Measurements from ENCODE around the gene GFY. TPM values are rescaled to one million over a fixed set of nuclear protein-coding genes. Genes with fewer than 3 reads are reported as not detected.

GFY gene
- total and polyA plus RNA-seq, 4 donors = not detected

DNA sequence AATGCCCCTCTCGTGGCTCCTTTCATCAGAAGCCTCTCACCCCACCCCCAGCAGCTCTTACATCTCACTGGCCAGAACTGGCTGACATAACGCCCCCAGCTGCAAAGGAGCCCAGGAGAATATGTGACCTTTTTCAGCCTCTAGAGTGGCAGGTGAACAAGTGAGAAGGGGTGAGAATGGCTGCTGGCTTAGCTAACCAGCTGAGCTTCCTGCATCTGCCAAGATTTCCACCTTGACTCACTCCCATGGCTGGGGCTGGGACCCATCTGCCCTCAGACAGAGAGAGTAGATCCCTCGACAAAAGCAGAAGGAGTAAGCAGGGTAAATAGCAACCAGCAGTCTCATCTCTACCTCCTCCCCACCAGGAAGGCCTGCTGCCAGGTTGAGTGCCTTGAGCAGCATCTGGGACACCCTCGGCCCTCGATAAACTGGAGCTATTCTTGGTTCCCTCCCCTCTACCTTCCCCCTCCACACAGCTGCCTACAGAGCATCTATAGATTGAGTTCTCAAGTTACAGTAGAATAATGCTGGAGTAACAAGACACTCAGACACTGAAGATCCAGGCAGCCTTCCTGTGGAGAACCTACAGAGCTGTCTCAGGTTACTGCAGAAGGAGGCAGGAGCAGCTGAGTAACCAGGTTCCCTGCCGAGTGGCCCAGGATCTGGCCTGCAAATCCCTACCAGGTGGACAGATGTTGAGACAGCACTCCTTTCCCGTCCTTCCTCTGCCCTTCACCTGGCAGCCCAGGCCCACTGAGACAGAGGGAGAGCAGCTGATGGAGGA is 21.6 kb upstream of the GFY start:
- 65 to 68% methylated on average over 7 of the region's 7 CpGs for WGBS, 2 donors
- H3K4me1 ChIP-seq (ENCODE audit: control insufficient read depth in 1 of 2, insufficient read depth in 2 of 2, low read length in 2 of 2) = no peaks in the 10 kb centered on the region
- intact Hi-C loops (cut with DNase I) = no loop called here
- ATAC-seq (ENCODE audit: low FRiP score) (no peak), DNase-seq (no peak)
- no peak overlapping the region for H3K4me3 ChIP-seq (ENCODE audit: low read length in 2 of 2)
- H3K27me3 ChIP-seq (ENCODE audit: control insufficient read depth in 1 of 2, insufficient read depth in 2 of 2, low read length in 1 of 2) = no peaks in the 10 kb centered on the region
- H3K27ac ChIP-seq (ENCODE audit: low read depth in 1 of 2, low read length in 2 of 2) = no peak overlapping the region
- H3K36me3 ChIP-seq (ENCODE audit: control insufficient read depth in 1 of 2, insufficient read depth in 2 of 2, low read length in 1 of 2) = no peaks in the 10 kb centered on the region
- H3K9me3 ChIP-seq (ENCODE audit: control insufficient read depth, low read length) = no peaks in the 10 kb centered on the region

DNA sequence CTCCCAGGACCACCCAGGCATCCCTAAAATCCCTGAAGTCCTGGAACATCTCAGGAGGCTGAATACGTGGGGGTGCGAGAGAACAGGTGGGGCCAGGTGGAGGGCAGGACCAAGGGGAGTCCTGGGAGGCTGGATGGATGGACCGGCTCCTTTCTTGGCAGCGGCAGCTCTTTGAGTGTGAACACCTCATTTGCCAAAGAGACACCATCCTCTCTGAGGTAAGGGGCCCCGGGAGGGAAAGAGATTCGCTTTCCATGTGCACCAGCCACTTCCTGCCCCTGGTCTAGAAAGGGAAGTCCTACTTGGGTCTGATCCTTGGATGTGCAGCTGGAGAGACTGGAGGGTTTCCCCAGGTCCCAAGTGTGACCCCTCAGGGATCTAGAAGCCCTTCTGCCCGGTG is 18.1 kb upstream of the GFY start:
- Histone ChIP-seq H3K27me3 (ENCODE audit: control insufficient read depth in 1 of 2, insufficient read depth in 2 of 2, low read length in 1 of 2) (no peaks in the 10 kb centered on the region), H3K36me3 (ENCODE audit: control insufficient read depth in 1 of 2, insufficient read depth in 2 of 2, low read length in 1 of 2) (no peaks in the 10 kb centered on the region), H3K27ac (ENCODE audit: low read depth in 1 of 2, low read length in 2 of 2) (no peak overlapping the region), H3K4me1 (ENCODE audit: control insufficient read depth in 1 of 2, insufficient read depth in 2 of 2, low read length in 2 of 2) (no peaks in the 10 kb centered on the region), H3K4me3 (ENCODE audit: low read length in 2 of 2) (no peak overlapping the region), H3K9me3 (ENCODE audit: control insufficient read depth, low read length) (no peaks in the 10 kb centered on the region)
- ATAC-seq (ENCODE audit: low FRiP score) (no peak), DNase-seq (no peak)
- WGBS, 2 donors = 72 to 83% methylated on average over 7 of the region's 7 CpGs
- intact Hi-C loops (cut with DNase I) = no loop called here

DNA sequence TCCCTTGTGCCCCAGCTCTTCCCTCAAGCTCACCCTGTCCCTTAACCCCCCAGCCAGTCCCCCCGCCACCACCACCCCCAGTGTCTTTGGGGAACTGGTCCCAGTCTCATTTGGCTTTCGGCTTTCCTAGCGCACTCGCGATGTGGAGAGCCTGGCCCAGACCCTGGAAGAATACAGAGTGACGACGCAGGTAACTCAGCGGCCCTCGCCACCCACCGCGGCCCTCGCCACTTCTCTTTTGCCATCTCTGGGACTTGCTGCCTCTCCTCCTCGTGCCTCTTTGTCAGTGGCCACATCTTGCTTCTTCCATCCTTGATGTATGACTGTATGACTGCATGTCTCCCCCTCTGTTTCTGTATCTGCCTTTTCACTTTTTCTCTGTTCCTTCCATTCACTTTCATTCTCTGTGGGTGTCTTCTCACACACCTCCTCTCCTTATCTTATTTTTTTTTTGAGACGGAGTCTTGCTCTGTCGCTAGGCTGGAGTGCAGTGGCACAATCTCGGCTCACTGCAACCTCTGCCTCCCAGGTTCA is 17.6 kb upstream of the GFY start:
- H3K27me3 ChIP-seq (ENCODE audit: control insufficient read depth in 1 of 2, insufficient read depth in 2 of 2, low read length in 1 of 2) = no peaks in the 10 kb centered on the region
- no peak overlapping the region for H3K4me3 ChIP-seq (ENCODE audit: low read length in 2 of 2)
- ATAC-seq (ENCODE audit: low FRiP score) = no peak
- H3K27ac ChIP-seq (ENCODE audit: low read depth in 1 of 2, low read length in 2 of 2) = no peak overlapping the region
- H3K36me3 ChIP-seq (ENCODE audit: control insufficient read depth in 1 of 2, insufficient read depth in 2 of 2, low read length in 1 of 2) = no peaks in the 10 kb centered on the region
- no peaks in the 10 kb centered on the region for H3K9me3 ChIP-seq (ENCODE audit: control insufficient read depth, low read length)
- no peaks in the 10 kb centered on the region for H3K4me1 ChIP-seq (ENCODE audit: control insufficient read depth in 1 of 2, insufficient read depth in 2 of 2, low read length in 2 of 2)
- 87 to 89% methylated on average over 14 to 16 of the region's 16 CpGs for WGBS, 2 donors
- DNase-seq = no peak
- intact Hi-C loops (cut with DNase I) = no loop called here

DNA sequence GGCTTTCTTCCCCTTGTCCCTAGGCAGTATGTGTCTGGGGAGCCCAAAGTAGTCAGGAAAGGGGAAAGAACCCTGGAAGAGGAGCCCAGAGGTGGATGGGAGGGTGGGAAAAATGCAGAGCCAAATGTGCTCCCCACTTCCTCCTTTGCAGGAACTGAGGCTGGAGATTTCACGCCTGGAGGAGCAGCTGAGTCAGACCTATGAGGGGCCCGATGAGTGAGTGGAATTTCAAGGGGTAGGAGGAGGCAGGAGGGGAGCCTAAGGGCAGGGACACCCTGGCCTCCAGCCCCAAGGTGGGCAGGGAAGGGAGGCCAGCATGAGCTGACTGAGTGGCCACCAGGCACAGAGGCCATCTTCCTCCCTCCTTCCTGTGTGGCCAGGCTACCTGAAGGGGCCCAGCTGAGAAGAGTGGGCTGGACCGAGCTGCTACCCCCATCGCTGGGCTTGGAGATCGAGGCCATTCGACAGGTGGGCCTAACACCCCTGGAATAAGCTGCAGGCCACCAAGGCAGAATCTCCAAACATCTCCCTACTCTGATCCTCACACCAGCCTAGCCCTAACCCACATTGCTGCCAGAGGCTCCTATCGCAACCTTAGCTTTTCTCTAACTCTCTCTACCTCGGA is 16.3 kb upstream of the GFY start:
- WGBS, 2 donors = 76 to 82% methylated on average over 8 of the region's 8 CpGs
- peak; percentile 17 for ATAC-seq (ENCODE audit: low FRiP score)
- no peak overlapping the region for H3K4me3 ChIP-seq (ENCODE audit: low read length in 2 of 2)
- no peaks in the 10 kb centered on the region for H3K27me3 ChIP-seq (ENCODE audit: control insufficient read depth in 1 of 2, insufficient read depth in 2 of 2, low read length in 1 of 2)
- no peak overlapping the region for H3K27ac ChIP-seq (ENCODE audit: low read depth in 1 of 2, low read length in 2 of 2)
- intact Hi-C loops (cut with DNase I) = no loop called here
- no peaks in the 10 kb centered on the region for H3K4me1 ChIP-seq (ENCODE audit: control insufficient read depth in 1 of 2, insufficient read depth in 2 of 2, low read length in 2 of 2)
- no peak for DNase-seq
- no peaks in the 10 kb centered on the region for H3K36me3 ChIP-seq (ENCODE audit: control insufficient read depth in 1 of 2, insufficient read depth in 2 of 2, low read length in 1 of 2)
- no peaks in the 10 kb centered on the region for H3K9me3 ChIP-seq (ENCODE audit: control insufficient read depth, low read length)

DNA sequence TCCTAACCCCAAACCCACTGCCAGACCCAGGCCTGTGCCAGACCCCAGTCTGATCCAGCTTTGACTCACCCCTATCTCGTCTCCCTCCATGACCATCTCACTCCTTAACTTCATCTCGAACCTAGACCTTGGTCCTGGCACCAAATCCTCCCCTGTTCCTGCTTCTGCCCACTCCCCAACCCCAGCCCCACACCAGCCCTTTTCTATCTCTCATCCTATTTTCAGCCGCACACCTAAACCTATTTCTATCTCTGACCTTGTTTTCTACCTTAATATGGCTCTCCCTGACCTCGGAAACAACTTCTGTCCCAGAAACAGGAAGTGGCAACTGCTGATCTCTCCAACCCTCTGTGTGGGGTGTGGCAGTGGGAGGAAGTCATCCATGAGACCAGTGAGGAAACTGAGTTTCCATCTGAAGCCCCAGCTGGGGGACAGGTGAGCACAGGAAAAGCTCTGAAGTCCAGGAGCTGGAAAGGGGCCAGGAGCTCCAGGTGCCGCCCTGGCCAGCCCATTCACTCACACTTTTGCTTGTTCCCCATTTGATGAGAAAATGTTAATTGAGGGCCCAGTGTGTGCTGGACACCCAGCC is 15.7 kb upstream of the GFY start:
- no peaks in the 10 kb centered on the region for H3K27me3 ChIP-seq (ENCODE audit: control insufficient read depth in 1 of 2, insufficient read depth in 2 of 2, low read length in 1 of 2)
- H3K36me3 ChIP-seq (ENCODE audit: control insufficient read depth in 1 of 2, insufficient read depth in 2 of 2, low read length in 1 of 2) = no peaks in the 10 kb centered on the region
- H3K4me1 ChIP-seq (ENCODE audit: control insufficient read depth in 1 of 2, insufficient read depth in 2 of 2, low read length in 2 of 2) = no peaks in the 10 kb centered on the region
- intact Hi-C loops (cut with DNase I) = no loop called here
- no peak overlapping the region for H3K27ac ChIP-seq (ENCODE audit: low read depth in 1 of 2, low read length in 2 of 2)
- no peak for DNase-seq
- 79 to 84% methylated on average over 5 of the region's 5 CpGs for WGBS, 2 donors
- ATAC-seq (ENCODE audit: low FRiP score) = no peak
- H3K4me3 ChIP-seq (ENCODE audit: low read length in 2 of 2) = no peak overlapping the region
- no peaks in the 10 kb centered on the region for H3K9me3 ChIP-seq (ENCODE audit: control insufficient read depth, low read length)

DNA sequence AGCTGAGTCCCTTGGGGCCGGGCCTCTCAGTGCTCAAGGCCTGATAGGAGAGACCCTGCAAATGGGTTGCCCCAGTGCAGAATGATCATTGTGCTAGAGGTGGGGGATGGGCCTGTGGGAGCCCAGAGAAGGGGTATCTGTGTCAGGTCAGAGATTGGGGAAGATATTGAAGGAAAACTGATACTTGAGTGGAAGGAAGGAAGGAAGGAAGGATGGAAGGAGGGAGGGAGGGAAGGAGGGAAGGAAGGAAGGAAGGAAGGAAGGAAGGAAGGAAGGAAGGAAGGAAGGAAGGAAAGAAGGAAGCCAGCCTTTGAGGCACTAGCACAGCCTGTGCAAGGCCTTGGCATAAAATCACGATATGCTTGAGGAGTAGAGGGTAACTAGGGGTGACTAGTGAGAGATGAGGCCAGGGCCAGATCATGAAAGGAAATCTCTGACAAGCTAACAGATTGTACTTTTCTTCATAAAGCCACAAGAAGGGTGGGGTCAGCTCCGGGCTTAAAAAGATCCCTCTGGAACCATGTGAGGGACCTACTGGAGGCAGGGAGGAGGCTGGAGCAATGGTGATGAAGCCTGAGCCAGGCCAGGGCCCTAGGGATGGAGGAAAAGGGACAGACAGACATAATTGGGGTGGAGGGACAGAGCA is 13.4 kb upstream of the GFY start:
- DNase-seq = no peak
- intact Hi-C loops (cut with DNase I) = no loop called here
- no peaks in the 10 kb centered on the region for H3K4me1 ChIP-seq (ENCODE audit: control insufficient read depth in 1 of 2, insufficient read depth in 2 of 2, low read length in 2 of 2)
- 80 to 84% methylated on average over 3 of the region's 3 CpGs for WGBS, 2 donors
- H3K27me3 ChIP-seq (ENCODE audit: control insufficient read depth in 1 of 2, insufficient read depth in 2 of 2, low read length in 1 of 2) = no peaks in the 10 kb centered on the region
- ATAC-seq (ENCODE audit: low FRiP score) = no peak
- H3K27ac ChIP-seq (ENCODE audit: low read depth in 1 of 2, low read length in 2 of 2) = no peak overlapping the region
- no peaks in the 10 kb centered on the region for H3K9me3 ChIP-seq (ENCODE audit: control insufficient read depth, low read length)
- no peaks in the 10 kb centered on the region for H3K36me3 ChIP-seq (ENCODE audit: control insufficient read depth in 1 of 2, insufficient read depth in 2 of 2, low read length in 1 of 2)
- no peak overlapping the region for H3K4me3 ChIP-seq (ENCODE audit: low read length in 2 of 2)

DNA sequence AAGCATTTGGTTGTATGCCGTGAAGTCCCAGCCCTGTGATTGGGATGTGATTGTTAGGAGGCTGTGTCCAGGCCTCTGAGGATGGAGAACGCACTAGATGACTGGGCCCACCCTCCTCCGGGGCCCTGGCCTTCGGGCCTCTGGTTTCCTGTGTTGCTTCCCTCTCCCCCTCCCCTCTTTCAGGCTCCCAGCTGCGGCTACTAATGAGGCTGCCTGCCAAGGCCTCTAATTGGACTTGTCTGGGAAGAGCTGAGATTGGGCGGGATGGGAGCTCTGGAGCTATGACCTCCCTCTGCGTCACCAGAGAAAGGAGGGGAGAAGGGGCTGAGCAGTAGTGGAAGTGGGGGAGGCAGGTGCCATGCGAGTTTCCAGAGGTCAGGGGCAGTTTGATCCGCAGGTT is 11.8 kb upstream of the GFY start:
- WGBS, 2 donors = 82 to 85% methylated on average over 9 of the region's 9 CpGs
- Histone ChIP-seq H3K27ac (ENCODE audit: low read depth in 1 of 2, low read length in 2 of 2) (no peak overlapping the region), H3K4me3 (ENCODE audit: low read length in 2 of 2) (no peak overlapping the region), H3K9me3 (ENCODE audit: control insufficient read depth, low read length) (no peaks in the 10 kb centered on the region), H3K4me1 (ENCODE audit: control insufficient read depth in 1 of 2, insufficient read depth in 2 of 2, low read length in 2 of 2) (no peaks in the 10 kb centered on the region), H3K36me3 (ENCODE audit: control insufficient read depth in 1 of 2, insufficient read depth in 2 of 2, low read length in 1 of 2) (no peaks in the 10 kb centered on the region), H3K27me3 (ENCODE audit: control insufficient read depth in 1 of 2, insufficient read depth in 2 of 2, low read length in 1 of 2) (no peaks in the 10 kb centered on the region)
- ATAC-seq (ENCODE audit: low FRiP score) = no peak
- intact Hi-C loops (cut with DNase I) = no loop called here
- no peak for DNase-seq

DNA sequence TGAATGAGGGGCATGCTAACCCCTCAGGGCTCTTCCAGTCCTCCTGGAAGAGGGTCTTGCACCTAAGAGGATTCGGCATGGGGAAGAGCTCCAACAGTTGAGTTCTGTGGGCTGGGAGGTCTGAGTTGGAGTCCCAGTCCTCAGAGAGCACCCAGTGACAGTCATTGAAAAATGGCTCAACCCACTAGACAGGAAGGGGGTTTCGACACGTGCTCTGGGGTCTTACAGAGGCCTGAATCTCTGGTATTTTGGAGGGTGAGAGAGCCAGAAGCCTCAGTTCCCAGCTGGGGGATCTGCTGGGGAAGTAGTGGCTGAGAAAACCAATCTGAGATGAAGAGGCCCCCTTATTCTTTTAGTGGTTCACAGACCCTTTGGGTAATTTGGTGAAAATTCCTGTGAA is 10.9 kb upstream of the GFY start:
- no peak overlapping the region for H3K4me3 ChIP-seq (ENCODE audit: low read length in 2 of 2)
- WGBS, 2 donors = 90% methylated on average over 3 of the region's 3 CpGs
- H3K27ac ChIP-seq (ENCODE audit: low read depth in 1 of 2, low read length in 2 of 2) = no peak overlapping the region
- no peaks in the 10 kb centered on the region for H3K4me1 ChIP-seq (ENCODE audit: control insufficient read depth in 1 of 2, insufficient read depth in 2 of 2, low read length in 2 of 2)
- H3K9me3 ChIP-seq (ENCODE audit: control insufficient read depth, low read length) = no peaks in the 10 kb centered on the region
- H3K36me3 ChIP-seq (ENCODE audit: control insufficient read depth in 1 of 2, insufficient read depth in 2 of 2, low read length in 1 of 2) = no peaks in the 10 kb centered on the region
- DNase-seq (no peak), ATAC-seq (ENCODE audit: low FRiP score) (no peak)
- no peaks in the 10 kb centered on the region for H3K27me3 ChIP-seq (ENCODE audit: control insufficient read depth in 1 of 2, insufficient read depth in 2 of 2, low read length in 1 of 2)
- intact Hi-C loops (cut with DNase I) = no loop called here
